ENCODE results near the gene HOXA13. TPM values are rescaled to one million over a fixed set of nuclear protein-coding genes. Genes with fewer than 3 reads are reported as not detected.

The HOXA13 gene
- polyA plus RNA-seq, 1 donor from 2014 or later = not detected

DNA sequence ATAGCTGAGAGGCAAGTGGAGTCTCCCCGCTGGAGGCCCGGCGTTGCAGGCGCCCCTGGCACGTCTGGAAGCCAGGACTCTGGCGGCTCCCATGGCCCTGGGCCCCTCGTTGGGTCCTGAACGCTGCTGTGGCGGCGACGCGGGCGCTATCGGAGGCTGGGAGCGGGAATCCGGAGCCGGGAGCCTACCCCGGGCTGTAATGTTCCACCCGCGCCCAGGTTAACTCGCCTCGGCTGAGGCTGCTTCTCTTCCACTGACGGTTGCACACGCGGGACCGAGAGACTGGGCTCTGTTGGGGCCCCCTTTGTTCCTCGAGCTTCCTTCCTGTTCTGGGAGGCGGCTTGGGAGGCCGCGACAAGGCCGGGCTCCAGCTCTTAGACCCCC is 55.1 kb downstream of the HOXA13 start:
- Histone ChIP-seq H3K27ac (ENCODE audit: low read length) (no peak overlapping the region), H3K4me2 (ENCODE audit: low read length) (no peak overlapping the region), H3K36me3 (ENCODE audit: insufficient read depth, low read length) (no peaks in the 10 kb centered on the region)

More for the DNA sequence above, 55.1 kb downstream of the HOXA13 start:
- Histone ChIP-seq H3K27me3 (ENCODE audit: insufficient read depth, low read depth, low read length) (peaks cover 100% of the 10 kb centered on the region), H3F3A (ENCODE audit: insufficient read depth, low read length, poor library complexity, severe bottlenecking) (no peaks in the 10 kb centered on the region), H3K9me2 (ENCODE audit: insufficient read depth, low read length) (no peaks in the 10 kb centered on the region), H4K20me1 (ENCODE audit: insufficient read depth) (no peaks in the 10 kb centered on the region), H2AFZ (ENCODE audit: low read depth, low read length) (no peak overlapping the region), H3K79me2 (replicated peaks; ENCODE audit: insufficient read depth, low read length) (no peaks in the 10 kb centered on the region), H3K9ac (ENCODE audit: low read length) (no peak overlapping the region), H3K4me3 (ENCODE audit: low read length) (no peak overlapping the region), H3K9me3 (ENCODE audit: low read length) (peaks cover 40% of the 10 kb centered on the region)
- TF ChIP-seq EZH2 (IDR thresholded peaks at IDR 0.05; ENCODE audit: borderline replicate concordance, insufficient read depth, low read length, poor library complexity, severe bottlenecking) (no peak), REST (IDR thresholded peaks at IDR 0.05; ENCODE audit: borderline replicate concordance) (no peak), POLR2AphosphoS5 (IDR thresholded peaks at IDR 0.05) (no peak), SMC3 (conservative IDR thresholded peaks at IDR 0.05; ENCODE audit: poor library complexity) (no peak), RAD21 (conservative IDR thresholded peaks at IDR 0.05) (no peak), MXI1 (conservative IDR thresholded peaks at IDR 0.05; ENCODE audit: poor library complexity, severe bottlenecking) (no peak), EP300 (conservative IDR thresholded peaks at IDR 0.05; ENCODE audit: poor library complexity, severe bottlenecking) (no peak), TAF1 (IDR thresholded peaks at IDR 0.05; ENCODE audit: low read depth) (no peak), CTCF (IDR thresholded peaks at IDR 0.05; ENCODE audit: poor library complexity, severe bottlenecking) (no peak)

Small RNA genes lying within 50 kb of the gene (small RNA-seq; reads per million reads assigned to genes)
- gene AC004080.5 (0 reads per million in 3 experiments), gene RF02140 (0 reads per million in 3 experiments), gene RF02141 (0 reads per million in 3 experiments)

Other genes starting within 250 kb of the HOXA13 start
- gene HOXA1, start 104.1 kb downstream of the HOXA13 start, polyA plus RNA-seq = not detected in 2 replicates
- not detected in 2 replicates for gene HOXA2, start 97.4 kb downstream of the HOXA13 start, polyA plus RNA-seq
- gene HOXA4, start 69.3 kb downstream of the HOXA13 start, polyA plus RNA-seq = not detected in 2 replicates
- gene HOXA5, start 56.4 kb downstream of the HOXA13 start, polyA plus RNA-seq = not detected in 2 replicates
- not detected in 2 replicates for gene HOXA6, start 52.3 kb downstream of the HOXA13 start, polyA plus RNA-seq
- not detected in 2 replicates for gene HOXA3, start 47.5 kb downstream of the HOXA13 start, polyA plus RNA-seq
- not detected in 2 replicates for gene HOXA7, start 43.4 kb downstream of the HOXA13 start, polyA plus RNA-seq
- gene HOXA9, start 34.6 kb downstream of the HOXA13 start, polyA plus RNA-seq = not detected in 2 replicates
- not detected in 2 replicates for gene HOXA10, start 25.8 kb downstream of the HOXA13 start, polyA plus RNA-seq
- not detected in 2 replicates for gene HOXA11, start 14.9 kb downstream of the HOXA13 start, polyA plus RNA-seq
- not detected in 2 replicates for gene EVX1, start 42.7 kb upstream of the HOXA13 start, polyA plus RNA-seq

Data from neural cell (in vitro differentiated cells).